Vagina (tissue), 2 donors: ENCODE results near the gene RTRAF.

Experiments
- CTCF ChIP-seq, 3 experiments: fragments of 450-650 bp in 2 of 3; fragments of 200-600 bp in 1 of 3; sonication (generic) in 1 of 3; IDR thresholded peaks; one replicate each; pipeline ENCODE4 v1.5.1; 2017 to 2019; ENCODE audit warnings: antibody characterized with exemption in 3 of 3, mild to moderate bottlenecking in 2 of 3, moderate library complexity in 2 of 3
- POLR2A ChIP-seq, 2 donors: fragments of 450-650 bp; IDR thresholded peaks; one replicate each; pipeline ENCODE4 v1.6.1; 2017; ENCODE audit warnings: antibody characterized with exemption in 2 of 2, mild to moderate bottlenecking in 2 of 2, moderate library complexity in 2 of 2
- POLR2AphosphoS5 ChIP-seq, 2 donors: sonication (generic); formaldehyde crosslinking; IDR thresholded peaks; one replicate each; pipeline ENCODE4 v1.9.0; 2017; ENCODE audit warnings: antibody characterized with exemption in 2 of 2, mild to moderate bottlenecking in 2 of 2, low read depth in 1 of 2; ENCODE audit not compliant: insufficient read depth in 1 of 2

DNA sequence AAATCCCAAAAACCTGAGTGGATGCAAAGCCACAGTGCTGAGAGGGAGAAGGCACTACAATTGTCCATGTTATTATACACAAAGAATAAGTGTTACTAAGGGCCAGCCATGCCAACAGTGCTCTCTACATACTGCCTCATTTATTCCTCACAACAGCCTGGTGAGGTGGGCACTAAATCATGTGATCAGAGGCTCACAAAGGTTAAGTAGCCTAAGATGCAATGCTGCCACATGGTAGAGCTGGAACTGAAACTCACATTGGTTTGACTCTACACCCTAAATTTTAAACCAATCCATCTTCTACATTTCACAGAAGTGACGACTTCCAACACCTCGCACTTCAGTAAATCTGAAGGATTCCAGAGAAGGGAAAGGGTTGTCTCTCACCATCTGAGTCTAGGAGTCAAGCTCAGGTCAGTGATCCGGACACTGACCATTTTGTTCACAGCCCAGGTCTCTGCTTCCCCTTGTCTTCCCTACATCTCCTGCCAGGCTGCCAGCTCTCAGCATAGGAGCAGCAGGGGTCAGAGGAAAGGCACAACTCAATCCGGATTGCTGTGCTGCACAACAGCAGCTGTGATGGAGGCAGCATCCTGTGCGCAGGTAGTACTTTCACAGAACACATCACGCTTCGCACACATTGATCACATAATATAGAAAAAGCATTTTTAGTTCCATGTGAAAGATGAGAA lies 49.9 kb downstream of the RTRAF start:
- TF ChIP-seq POLR2AphosphoS5 (IDR thresholded peaks at IDR 0.05; ENCODE audit: insufficient read depth in 1 of 2, low read depth in 1 of 2) (no peak), CTCF (IDR thresholded peaks at IDR 0.05) (no peak), POLR2A (IDR thresholded peaks at IDR 0.05) (no peak)
